HepG2 (cell line): ENCODE measurements around the gene NUBPL. TPM values are rescaled to one million over a fixed set of nuclear protein-coding genes. Genes with fewer than 3 reads are reported as not detected.

Experiments
- ATAC-seq: fragments of 200-7000 bp; cut with Tn5 transposase; 3 replicates; pipeline ENCODE4 v1.9.1; 2020; ENCODE audit warnings: mild to moderate bottlenecking, moderate library complexity
- BruUV-seq: library from RNA; stranded (reverse); fragments of 400-500 nt; replicated peaks from 2 replicates; lab custom pipeline; 2021; lab: Mats Ljungman, UMichigan
- CTCF ChIA-PET: fragments of 300-600 bp; formaldehyde crosslinking; extraction: SDS; loops from one replicate; lab custom pipeline; 2021; ENCODE audit warnings: low total read pairs, inconsistent platforms, low intra/inter-chr PET ratio; lab: Yijun Ruan, JAX
- POLR2A ChIA-PET: fragments of 350-600 bp; sonication (Branson Sonifier 250); formaldehyde crosslinking; loops from one replicate; lab custom pipeline; 2020; ENCODE audit warnings: antibody characterized with exemption, inconsistent platforms; lab: Yijun Ruan, JAX
- DNase-seq: peaks from one replicate; pipeline ENCODE4 v3.0.0-alpha.2; 2015; ENCODE audit warnings: low spot score
- FAIRE-seq: peaks from 3 replicates; lab custom pipeline; 2011; peaks lifted over from hg19 to GRCh38; lab: Jason Lieb, UNC
- H2AFZ ChIP-seq: one replicate; pipeline ENCODE4 v1.6.1; 2011; ENCODE audit warnings: low read length, inconsistent platforms
- H3K27ac ChIP-seq: fragments of 300-600 bp; 3 replicates; pipeline ENCODE4 v1.8.0; 2011; ENCODE audit warnings: mixed run types, mild to moderate bottlenecking, mixed read lengths, low read length, inconsistent platforms; ENCODE audit not compliant: insufficient read depth; ENCODE audit errors: extremely low read length
- H3K27me3 ChIP-seq, 2 experiments: fragments of 200-600 bp in 1 of 2; 2 replicates in 1 of 2; 3 replicates in 1 of 2; pipeline versions ENCODE4 v1.6.0 to v1.8.0; 2011; ENCODE audit warnings: low read length in 2 of 2, mild to moderate bottlenecking in 2 of 2, moderate library complexity in 2 of 2, inconsistent platforms in 1 of 2; ENCODE audit not compliant: insufficient read depth in 2 of 2, control insufficient read depth in 1 of 2
- H3K36me3 ChIP-seq, 2 experiments: fragments of 200-600 bp in 1 of 2; replicated peaks in 1 of 2; 2 replicates in 1 of 2; 3 replicates in 1 of 2; pipeline versions ENCODE4 v1.5.1 to v1.8.0; 2011; ENCODE audit warnings: low read length in 2 of 2, inconsistent platforms in 1 of 2; ENCODE audit not compliant: insufficient read depth in 2 of 2, control insufficient read depth in 1 of 2
- H3K4me1 ChIP-seq: 2 replicates; pipeline ENCODE4 v1.5.1; 2012; ENCODE audit warnings: low read length, inconsistent platforms; ENCODE audit not compliant: insufficient read depth
- H3K4me2 ChIP-seq: 2 replicates; pipeline ENCODE4 v1.6.0; 2011; ENCODE audit warnings: low read depth, low read length, inconsistent platforms
- H3K4me3 ChIP-seq, 3 experiments: fragments of 200-600 bp in 1 of 3; sonication (generic), shearing (Covaris generic) in 1 of 3; replicated peaks in 1 of 3; 2 replicates each; pipeline ENCODE4 v1.5.1; 2011 to 2016; ENCODE audit warnings: low read length in 3 of 3, inconsistent platforms in 2 of 3, low read depth in 2 of 3, mild to moderate bottlenecking in 2 of 3, control low read depth in 1 of 3, mixed read lengths in 1 of 3; ENCODE audit not compliant: insufficient read depth in 1 of 3
- H3K79me2 ChIP-seq: one replicate; pipeline ENCODE4 v1.6.1; 2011; ENCODE audit warnings: low read length, inconsistent platforms; ENCODE audit not compliant: insufficient read depth
- H3K9ac ChIP-seq: 2 replicates; pipeline ENCODE4 v1.6.0; 2011; ENCODE audit warnings: mild to moderate bottlenecking, low read depth, low read length, inconsistent platforms; ENCODE audit not compliant: insufficient read depth
- H3K9me3 ChIP-seq: 2 replicates; pipeline ENCODE4 v1.5.1; 2012; ENCODE audit warnings: mild to moderate bottlenecking, low read length
- H4K20me1 ChIP-seq: 2 replicates; pipeline ENCODE4 v1.6.0; 2011; ENCODE audit warnings: inconsistent platforms, mild to moderate bottlenecking, low read length, moderate library complexity; ENCODE audit not compliant: insufficient read depth
- CREB1 ChIP-seq, 2 experiments: fragments of 450-650 bp in 1 of 2; IDR thresholded peaks; 2 replicates each; pipeline ENCODE4 v1.6.1; 2016 to 2017; ENCODE audit warnings: control low read depth in 1 of 2, mild to moderate bottlenecking in 1 of 2, missing compliant biosample characterization in 1 of 2, missing genetic modification characterization in 1 of 2
- MIXL1 ChIP-seq: IDR thresholded peaks from 2 replicates; pipeline ENCODE4 v1.6.1; 2016
- NBN ChIP-seq: fragments of 450-650 bp; conservative IDR thresholded peaks from 2 replicates; pipeline ENCODE4 v1.6.1; 2017
- NFAT5 ChIP-seq: sonication (generic); formaldehyde crosslinking; IDR thresholded peaks from 2 replicates; pipeline ENCODE4 v1.4.0; 2020; ENCODE audit warnings: missing genetic modification reagents
- ONECUT2 ChIP-seq: sonication (generic); formaldehyde crosslinking; IDR thresholded peaks from 2 replicates; pipeline ENCODE4 v1.4.0; 2020; ENCODE audit warnings: missing genetic modification reagents
- RARA ChIP-seq: IDR thresholded peaks from 2 replicates; pipeline ENCODE4 v1.6.1; 2016; ENCODE audit warnings: missing genetic modification reagents, missing compliant biosample characterization
- THAP11 ChIP-seq: IDR thresholded peaks from 2 replicates; pipeline ENCODE4 v1.6.1; 2016; ENCODE audit warnings: missing biosample characterization, missing genetic modification reagents
- ZNF12 ChIP-seq: sonication (generic); formaldehyde crosslinking; IDR thresholded peaks from 2 replicates; pipeline ENCODE4 v1.5.0; 2020; ENCODE audit warnings: missing genetic modification reagents
- ZNF501 ChIP-seq: sonication (generic); formaldehyde crosslinking; IDR thresholded peaks from 2 replicates; pipeline ENCODE4 v1.5.1; 2020; ENCODE audit warnings: mild to moderate bottlenecking, moderate library complexity, missing genetic modification reagents
- ZSCAN31 ChIP-seq: sonication (generic); formaldehyde crosslinking; IDR thresholded peaks from 2 replicates; pipeline ENCODE4 v1.5.0; 2020; ENCODE audit warnings: low read depth, mild to moderate bottlenecking, missing genetic modification reagents
- ZSCAN5A ChIP-seq: sonication (generic); formaldehyde crosslinking; IDR thresholded peaks from 2 replicates; pipeline ENCODE4 v1.8.0; 2022; ENCODE audit warnings: mild to moderate bottlenecking, missing genetic modification reagents, borderline replicate concordance
- WGBS: methylation state at CpG from one replicate; pipeline ENCODE4 v1.1.6; 2017; ENCODE audit warnings: low lambda C conversion rate; 5-methylcytosine and 5-hydroxymethylcytosine counted together
- in situ Hi-C: cut with HindIII; loops from 2 replicates; pipeline ENCODE4 v1.10.0; 2017; ENCODE audit warnings: low pct_unique_long_range_greater_than_20kb; ENCODE audit not compliant: extremely low pct_ligation_motif_present
- intact Hi-C: fragments of 100-400 bp; cut with micrococcal nuclease; formaldehyde crosslinking; loops from one replicate; pipeline ENCODE4 v1.10.0; 2022; ENCODE audit not compliant: unreplicated experiment
- polyA plus RNA-seq, 8 experiments: library from polyadenylated mRNA; depleted of rRNA in 3 of 8; stranded (reverse) in 7 of 8; unstranded in 1 of 8; fragments of >200 nt; fragmentation: Illumina TruSeq in 4 of 8; extraction: Trizol in 4 of 8; gene quantifications; 2 replicates each; pipeline versions ENCODE4 v1.2.1 to v1.2.3, GENCODE V29; 2011 to 2016; ENCODE audit warnings: low read depth in 4 of 8, missing spikeins in 1 of 8, mixed read lengths in 1 of 8; ENCODE audit not compliant: insufficient read depth in 1 of 8
- total RNA-seq, 5 experiments: library from RNA; depleted of rRNA; stranded (reverse); fragments of >200 nt; fragmentation: Illumina TruSeq; extraction: Trizol; gene quantifications; 2 replicates each; pipeline ENCODE4 v1.2.3, GENCODE V29; 2016; ENCODE audit warnings: low read depth in 1 of 5

The NUBPL gene
- total and polyA plus RNA-seq, 2 of the 13 experiments (the other 11 are each of a cell fraction or from before 2014, with no cell fraction given), result 21.3 to 44.1 TPM

GRCh38 chr14:31536201-31536960 lies 24.8 kb upstream of the NUBPL start:
- CTCF ChIA-PET, result no interaction called here
- no peak for FAIRE-seq
- POLR2A ChIA-PET, result interaction anchor here (0.6 kb wide), 1 partner anchor 540 kb away, joined by 3 read pairs; no protein-coding TSS in a partner anchor

DNA sequence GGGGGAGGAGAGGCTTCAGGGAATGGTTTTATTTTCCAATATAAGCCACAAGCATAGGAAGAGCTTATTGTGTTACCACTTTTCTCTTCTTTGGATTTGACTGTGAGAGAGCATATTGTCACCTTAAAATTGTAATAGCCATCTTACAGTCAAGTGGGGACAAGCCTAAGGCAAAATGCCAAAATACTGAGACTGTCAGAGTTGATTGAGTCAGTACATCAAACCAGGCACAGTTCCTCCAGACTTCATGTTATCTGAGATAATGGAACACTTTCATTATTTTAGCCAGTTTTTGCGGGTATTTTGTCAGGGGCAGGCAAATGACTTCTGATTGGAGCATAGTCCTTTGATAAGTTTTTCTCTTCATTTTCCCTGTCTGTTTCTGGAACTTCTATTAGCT lies 19.5 kb upstream of the NUBPL start:
- DNase-seq (no peak), FAIRE-seq (no peak), ATAC-seq (no peak)
- H3K4me2 ChIP-seq, result no peak overlapping the region
- BruUV-seq, result no TSS peak
- ChIA-PET POLR2A (no interaction called here), CTCF (no interaction called here)
- no peak overlapping the region for H3K9ac ChIP-seq
- no peak overlapping the region for H3K27ac ChIP-seq
- TF ChIP-seq THAP11 (CRISPR knock-in tag), result no peak
- no peak for TF ChIP-seq ZSCAN5A
- TF ChIP-seq NFAT5 (CRISPR knock-in tag), result no peak
- no peak for TF ChIP-seq ZNF501 (CRISPR knock-in tag)
- TF ChIP-seq ONECUT2 (CRISPR knock-in tag), result no peak
- H3K4me1 ChIP-seq, result no peaks in the 10 kb centered on the region
- no peaks in the 10 kb centered on the region; a peak in 1 of 5 replicates for H3K27me3 ChIP-seq
- H3K36me3 ChIP-seq, result no peaks in the 10 kb centered on the region
- H4K20me1 ChIP-seq, result no peaks in the 10 kb centered on the region
- 65% methylated on average over 1 of the region's 1 CpG for WGBS
- H2AFZ ChIP-seq, result no peak overlapping the region
- intact Hi-C loops (loop anchor here (5.0 kb wide), 2 partner anchors 206 to 246 kb away; no protein-coding TSS in a partner anchor), in situ Hi-C loops (no loop called here)
- H3K79me2 ChIP-seq, result no peaks in the 10 kb centered on the region
- H3K4me3 ChIP-seq, result no peak overlapping the region
- H3K9me3 ChIP-seq, result no peaks in the 10 kb centered on the region

More at GRCh38 chr14:31536201-31536960, 24.8 kb upstream of the NUBPL start:
- Histone ChIP-seq H3K4me2 (no peak overlapping the region), H3K27me3 (no peaks in the 10 kb centered on the region; a peak in 2 of 5 replicates), H3K4me1 (no peaks in the 10 kb centered on the region), H3K9ac (no peak overlapping the region), H3K9me3 (no peaks in the 10 kb centered on the region), H3K4me3 (no peak overlapping the region), H3K79me2 (no peaks in the 10 kb centered on the region), H3K36me3 (no peaks in the 10 kb centered on the region), H2AFZ (no peak overlapping the region), H4K20me1 (no peaks in the 10 kb centered on the region), H3K27ac (no peak overlapping the region)
- ATAC-seq (no peak), DNase-seq (no peak)
- no TSS peak for BruUV-seq
- intact Hi-C loops (no loop called here), in situ Hi-C loops (no loop called here)
- TF ChIP-seq NBN (0 out of 2 replicates have a peak, but pooled peaks have one; percentile 62), ZSCAN31 (no peak), RARA (CRISPR knock-in tag) (no peak), ZNF12 (CRISPR knock-in tag) (0 out of 2 replicates have a peak, but pooled peaks have one; percentile 59), CREB1 (IDR thresholded peaks at IDR 0.05) (peak; percentile 79), CREB1 (CRISPR knock-in tag; IDR thresholded peaks at IDR 0.05) (no peak), MIXL1 (CRISPR knock-in tag) (no peak)
- 23% methylated on average over 5 of the region's 5 CpGs for WGBS
